Glomerular visceral epithelial cell (primary cell): ENCODE data around the gene MMP13.
"Not testable (repeated sequence)": the region's sequence is repeated elsewhere in the genome, so short reads cannot be mapped to it uniquely, and the experiment has no call there.

Experiments used
- DNase-seq: peaks from one replicate; pipeline ENCODE4 v3.0.0-alpha.2; 2016; ENCODE audit errors: extremely low spot score

The MMP13 gene

DNA sequence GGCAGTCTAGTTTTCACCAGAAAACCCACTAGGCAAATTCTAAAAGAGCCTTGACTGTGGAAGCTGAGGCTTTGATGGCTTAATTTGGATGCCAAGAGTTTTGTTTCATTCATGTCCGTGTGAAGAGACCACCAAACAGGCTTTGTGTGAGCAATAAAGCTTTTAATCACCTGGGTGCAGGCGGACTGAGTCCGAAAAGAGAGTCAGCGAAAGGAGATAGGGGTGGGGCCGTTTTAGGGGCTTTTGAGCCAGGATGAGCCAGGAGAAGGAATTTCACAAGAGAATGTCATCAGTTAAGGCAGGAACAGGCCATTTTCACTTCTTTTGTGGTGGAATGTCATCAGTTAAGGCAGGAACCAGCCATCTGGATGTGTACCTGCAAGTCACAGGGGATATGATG, 51.6 kb downstream of the MMP13 start:
- DNase-seq = not testable (repeated sequence)

DNA sequence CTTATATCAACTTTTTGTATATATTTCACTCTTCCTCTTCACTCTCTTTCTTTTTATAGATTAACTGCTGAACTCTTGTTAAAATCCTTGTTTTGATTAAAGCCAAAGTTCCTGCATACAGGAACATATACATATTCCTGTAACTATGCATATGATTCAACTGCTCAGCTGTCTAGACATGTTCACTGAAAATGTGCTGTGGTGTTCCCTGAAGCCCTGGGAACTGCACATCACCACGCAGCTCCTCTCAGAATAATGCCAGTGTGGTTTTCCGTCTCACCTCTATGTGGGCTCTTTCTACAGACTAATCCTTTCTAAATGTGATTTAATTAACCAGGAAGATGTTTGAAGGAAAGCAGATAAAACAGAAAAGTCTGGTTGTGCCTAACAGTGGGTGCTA, 55.2 kb downstream of the MMP13 start:
- no peak for DNase-seq
